GM23248 (cell line): ENCODE data around the gene MTSS2.
"Not testable (repeated sequence)": the region's sequence is repeated elsewhere in the genome, so short reads cannot be mapped to it uniquely, and the experiment has no call there.

ENCODE experiments used
- EZH2 ChIP-seq: fragments of 200-600 bp; sonication (generic); IDR thresholded peaks from 2 replicates; pipeline ENCODE4 v1.6.1; 2018; ENCODE audit warnings: antibody characterized with exemption, mild to moderate bottlenecking; ENCODE audit not compliant: insufficient read depth, poor library complexity, severe bottlenecking
- EZH2phosphoT487 ChIP-seq: fragments of 200-600 bp; sonication (generic); IDR thresholded peaks from 2 replicates; pipeline ENCODE4 v1.6.1; 2018; ENCODE audit warnings: antibody characterized with exemption, moderate library complexity, mild to moderate bottlenecking, low read depth; ENCODE audit not compliant: insufficient read depth

DNA sequence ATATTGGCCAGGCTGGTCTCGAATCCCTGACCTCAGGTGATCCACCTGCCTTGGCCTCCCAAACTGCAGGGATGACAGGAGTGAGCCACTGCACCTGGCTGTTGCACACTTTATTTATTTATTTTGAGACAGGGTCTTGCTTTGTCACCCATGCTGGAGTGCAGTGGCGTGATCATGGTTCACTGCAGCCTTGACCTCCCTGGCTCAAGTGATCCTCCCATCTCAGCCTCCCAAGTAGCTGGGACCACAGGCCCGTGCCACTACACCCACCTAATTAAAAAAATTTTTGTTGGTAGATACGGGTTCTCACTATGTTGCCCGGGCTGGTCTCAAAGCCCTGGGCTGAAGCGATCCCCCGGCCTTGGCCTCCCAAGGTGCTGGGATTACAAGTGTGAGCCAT, 42.6 kb downstream of the MTSS2 start:
- not testable (repeated sequence) for TF ChIP-seq EZH2phosphoT487, EZH2
